ENCODE data around the gene UNC5CL. TPM values are rescaled to one million over a fixed set of nuclear protein-coding genes. Genes with fewer than 3 reads are reported as not detected.

UNC5CL gene
- total RNA-seq, 1 experiment from 2014 or later: 0.81 TPM

GRCh38 chr6:41054511-41054910 is 15.5 kb upstream of the UNC5CL start:
- Histone ChIP-seq H4K91ac (ENCODE audit: insufficient read length, low read depth, low read length) (no peak overlapping the region), H3K27me3 (ENCODE audit: insufficient read depth, low read length) (no peaks in the 10 kb centered on the region), H3K79me1 (ENCODE audit: insufficient read depth, low read depth, low read length, poor library complexity, severe bottlenecking) (no peaks in the 10 kb centered on the region), H3K9me3 (ENCODE audit: control insufficient read depth, low read depth, low read length) (no peaks in the 10 kb centered on the region), H3K79me2 (ENCODE audit: insufficient read depth, low read length) (no peaks in the 10 kb centered on the region), H3K56ac (ENCODE audit: insufficient read length, low read depth, low read length) (no peak overlapping the region), H3K9ac (ENCODE audit: extremely low read depth, insufficient read length, low read length) (no peak overlapping the region), H2BK15ac (ENCODE audit: low read depth, low read length) (no peak overlapping the region), H4K5ac (ENCODE audit: insufficient read length, low read depth, low read length) (no peak overlapping the region), H3K18ac (ENCODE audit: insufficient read length, low read depth, low read length) (no peak overlapping the region), H3K4me2 (ENCODE audit: insufficient read depth, insufficient read length, low read length) (no peak overlapping the region), H3K27ac (ENCODE audit: insufficient read length, low read depth, low read length) (no peak overlapping the region), H2BK20ac (ENCODE audit: low read depth, low read length, poor library complexity, severe bottlenecking) (no peak overlapping the region), H3K23me2 (ENCODE audit: insufficient read length, low read depth, low read length, poor library complexity, severe bottlenecking) (no peaks in the 10 kb centered on the region), H2AFZ (ENCODE audit: low read length) (no peak overlapping the region), H2AK5ac (ENCODE audit: insufficient read length, low read length) (no peak overlapping the region), H3K14ac (ENCODE audit: insufficient read depth, low read length) (no peak overlapping the region), H4K8ac (replicated peaks; ENCODE audit: insufficient read length, low read depth, low read length) (no peak overlapping the region), H2BK12ac (ENCODE audit: insufficient read length, low read depth, low read length) (no peak overlapping the region), H3T11ph (ENCODE audit: low read length) (no peak overlapping the region), H4K20me1 (ENCODE audit: control insufficient read depth, insufficient read depth, insufficient read length) (no peaks in the 10 kb centered on the region), H2BK120ac (ENCODE audit: low read depth, low read length, poor library complexity, severe bottlenecking) (no peak overlapping the region), H3K4me1 (ENCODE audit: insufficient read depth, low read length) (peaks cover 10% of the 10 kb centered on the region; the same call in 1 of the 2 replicates), H3K23ac (ENCODE audit: insufficient read length, low read depth, low read length) (no peak overlapping the region), H3K4ac (ENCODE audit: low read depth, low read length) (no peak overlapping the region), H2BK5ac (ENCODE audit: insufficient read length, low read length) (no peak overlapping the region)
- TF ChIP-seq CTCF (conservative IDR thresholded peaks at IDR 0.05): no peak
- Mint-ChIP-seq H3K36me3 (ENCODE audit: insufficient read depth in 1 of 3, low read depth in 3 of 3) (peaks cover 0 to 2% (median 0%) of the 10 kb centered on the region in 3 experiments; a peak in 1 of 7 replicates), H3K27me3 (ENCODE audit: low read depth) (no peaks in the 10 kb centered on the region), H3K4me1 (peaks cover 23 to 27% of the 10 kb centered on the region in 2 experiments), H3K4me3 (no peak overlapping the region), H3K9me3 (no peaks in the 10 kb centered on the region), H3K27ac (no peak overlapping the region)
- no peak for DNase-seq
- WGBS (ENCODE audit: extremely low coverage, insufficient read length, low lambda C conversion rate): no CpG with 5 or more reads among the region's 3 CpGs
